GM18520 (cell line): Measurements from ENCODE around the gene RAB40B.
"Not testable (repeated sequence)": the region's sequence is repeated elsewhere in the genome, so short reads cannot be mapped to it uniquely, and the experiment has no call there.

Source experiments
- ATAC-seq: cut with Tn5 transposase; IDR thresholded peaks from one replicate; pipeline ENCODE4 v1.9.1; 2021; ENCODE audit not compliant: unreplicated experiment

The RAB40B gene, protein sequence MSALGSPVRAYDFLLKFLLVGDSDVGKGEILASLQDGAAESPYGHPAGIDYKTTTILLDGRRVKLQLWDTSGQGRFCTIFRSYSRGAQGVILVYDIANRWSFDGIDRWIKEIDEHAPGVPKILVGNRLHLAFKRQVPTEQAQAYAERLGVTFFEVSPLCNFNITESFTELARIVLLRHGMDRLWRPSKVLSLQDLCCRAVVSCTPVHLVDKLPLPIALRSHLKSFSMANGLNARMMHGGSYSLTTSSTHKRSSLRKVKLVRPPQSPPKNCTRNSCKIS

DNA sequence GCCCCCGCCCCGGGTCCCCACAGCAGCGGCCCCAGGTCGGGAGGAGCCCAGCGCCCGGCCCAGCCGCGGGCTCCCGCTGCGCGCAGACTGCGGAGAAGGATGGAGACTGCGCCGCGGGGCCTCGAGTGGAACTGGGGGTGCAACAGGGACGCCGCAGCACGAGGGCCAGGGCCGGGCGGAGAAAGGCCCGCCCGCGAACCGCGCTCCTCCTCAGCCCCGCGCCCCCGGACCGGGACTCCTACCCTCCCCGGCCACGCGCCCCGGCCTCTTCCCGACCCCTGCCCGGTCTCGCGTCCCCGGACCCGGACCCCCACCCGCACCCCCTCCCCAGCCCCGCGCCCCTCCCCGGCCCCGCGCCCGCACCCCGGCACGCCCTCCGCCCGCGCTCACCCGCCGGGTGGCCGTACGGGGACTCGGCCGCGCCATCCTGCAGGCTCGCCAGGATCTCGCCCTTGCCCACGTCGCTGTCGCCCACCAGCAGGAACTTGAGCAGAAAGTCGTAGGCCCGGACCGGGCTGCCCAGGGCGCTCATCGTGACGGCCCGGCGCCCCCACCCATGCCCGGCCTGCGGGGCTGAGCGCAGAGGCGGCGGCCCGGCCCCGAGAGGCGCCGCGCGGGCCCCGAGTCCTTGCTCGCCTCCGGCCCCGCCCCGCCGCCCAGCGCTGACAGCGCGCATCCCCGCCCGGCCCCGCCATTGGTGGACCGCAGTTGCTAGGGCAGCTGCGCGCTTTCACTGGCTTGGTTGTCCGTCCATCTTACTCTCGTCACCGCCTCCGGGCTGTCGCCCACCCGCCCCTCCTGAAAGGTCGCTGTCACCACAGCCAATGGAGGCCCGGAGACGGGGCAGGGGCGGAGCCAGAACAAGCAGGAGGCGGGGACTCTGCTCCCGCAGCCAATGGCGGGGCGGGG lies at the start of gene RAB40B:
TSS of gene RAB40B (minus strand) at position 634 of the 909 bp plus-strand sequence. CDS start at position 532, 102 bp downstream.
- peak; percentile 96 for ATAC-seq

DNA sequence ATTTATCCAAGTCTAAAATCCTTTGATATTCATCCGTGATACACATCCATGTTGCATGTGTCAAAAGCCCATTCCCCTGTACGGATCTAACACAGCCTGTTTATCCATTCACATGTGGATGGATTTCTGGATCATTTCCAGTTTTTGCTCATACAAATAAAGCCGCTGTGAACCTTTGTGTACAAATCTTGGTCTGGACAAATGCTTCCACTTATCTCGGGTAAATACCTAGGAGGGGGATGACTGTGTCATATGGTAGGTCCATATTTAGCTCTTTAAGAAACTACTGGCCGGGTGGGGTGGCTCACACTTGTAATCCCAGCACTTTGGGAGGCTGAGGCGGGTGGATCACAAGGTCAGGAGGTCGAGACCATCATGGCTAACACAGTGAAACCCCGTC lies 47.0 kb upstream of the RAB40B start:
- ATAC-seq: no peak

DNA sequence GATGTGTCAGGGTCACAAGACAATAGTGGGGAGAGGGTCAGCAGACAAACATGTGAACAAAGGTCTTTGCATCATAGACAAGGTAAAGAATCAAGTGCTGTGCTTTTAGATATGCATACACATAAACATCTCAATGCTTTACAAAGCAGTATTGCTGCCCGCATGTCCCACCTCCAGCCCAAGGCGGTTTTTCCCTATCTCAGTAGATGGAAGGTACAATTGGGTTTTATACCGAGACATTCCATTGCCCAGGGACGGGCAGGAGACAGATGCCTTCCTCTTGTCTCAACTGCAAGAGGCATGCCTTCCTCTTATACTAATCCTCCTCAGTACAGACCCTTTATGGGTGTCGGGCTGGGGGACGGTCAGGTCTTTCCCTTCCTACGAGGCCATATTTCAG lies 46.2 kb upstream of the RAB40B start:
- not testable (repeated sequence) for ATAC-seq

DNA sequence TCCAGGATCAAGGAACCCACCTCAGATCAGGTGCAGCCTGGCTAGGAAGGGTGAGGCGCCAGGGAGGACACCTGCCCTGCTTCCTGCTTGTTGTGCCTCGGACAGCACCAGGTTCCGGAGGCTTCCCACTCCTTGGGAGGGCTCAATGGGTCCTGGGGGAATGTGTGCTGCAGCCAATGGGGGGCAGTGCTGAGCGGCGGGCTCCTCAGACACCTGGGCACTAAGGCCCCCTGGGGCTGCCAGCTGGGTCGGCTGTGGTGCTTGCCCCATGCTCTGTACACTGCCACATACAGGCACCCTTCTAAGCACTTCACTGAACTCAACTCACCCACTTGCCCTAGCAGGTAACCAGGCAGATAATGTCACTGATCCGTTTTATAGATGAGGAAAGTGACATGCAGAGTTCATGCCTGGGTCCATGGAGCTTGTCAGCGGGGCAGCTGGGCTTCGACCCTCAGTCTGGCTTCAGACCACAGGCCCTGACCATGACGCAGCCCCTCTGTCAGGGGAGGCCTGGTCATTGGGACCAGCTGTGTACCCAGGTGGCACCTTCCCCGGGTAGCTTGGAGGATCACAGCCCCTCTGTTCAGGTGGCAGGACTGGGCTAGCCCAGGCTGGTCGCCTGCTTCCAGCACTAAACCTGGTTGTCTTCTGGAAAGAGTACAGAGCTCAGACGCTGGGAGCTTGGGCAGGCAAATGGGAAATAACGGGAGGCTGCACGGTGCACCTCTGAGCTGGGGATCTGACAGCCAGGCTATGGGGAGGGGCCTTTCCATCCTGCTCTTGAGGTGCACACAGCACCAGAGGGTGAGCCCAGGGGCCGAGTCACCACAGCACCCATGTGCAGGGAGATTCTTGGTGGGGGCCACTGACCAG lies 45.1 kb upstream of the RAB40B start:
- no peak for ATAC-seq

DNA sequence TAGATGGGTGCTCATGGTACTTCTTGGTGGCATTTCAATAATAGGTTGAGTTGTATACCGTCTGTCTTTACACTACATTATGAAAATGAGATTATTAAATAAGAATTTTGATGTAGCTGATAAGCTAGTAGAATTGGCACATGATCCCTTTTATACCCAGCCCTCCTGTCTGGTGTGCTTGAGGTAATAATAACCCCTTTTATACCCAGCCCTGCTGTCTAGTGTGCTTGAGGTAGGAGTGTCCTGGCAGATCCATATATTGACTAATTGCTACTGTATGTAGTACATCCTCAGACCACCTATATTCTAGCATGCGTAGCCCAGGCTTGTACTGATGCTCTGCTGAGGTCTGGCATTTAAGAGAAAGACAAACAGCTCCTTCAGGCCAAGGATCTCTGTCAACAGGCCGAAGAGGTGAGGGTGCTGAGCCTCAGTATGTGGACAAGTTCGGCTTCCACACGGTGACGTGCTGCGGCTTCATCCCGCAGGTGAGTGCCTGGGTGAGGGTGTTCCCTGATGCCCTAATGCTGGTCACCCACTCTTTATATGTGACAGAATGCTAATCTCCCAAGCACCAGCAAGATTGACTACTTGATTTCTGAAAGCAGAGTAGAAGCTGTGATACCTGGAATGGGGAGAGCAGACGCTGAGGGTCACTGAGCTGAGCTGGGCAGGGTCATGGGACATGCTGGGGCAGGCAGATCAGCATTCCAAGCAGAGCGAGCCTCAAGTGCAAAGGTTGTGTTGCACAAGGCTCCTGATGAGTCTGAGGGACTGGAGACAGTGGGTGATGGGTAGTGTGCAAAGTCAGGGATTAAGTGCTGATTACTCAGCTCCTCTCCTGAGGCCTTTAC lies 42.6 kb upstream of the RAB40B start:
- no peak for ATAC-seq

DNA sequence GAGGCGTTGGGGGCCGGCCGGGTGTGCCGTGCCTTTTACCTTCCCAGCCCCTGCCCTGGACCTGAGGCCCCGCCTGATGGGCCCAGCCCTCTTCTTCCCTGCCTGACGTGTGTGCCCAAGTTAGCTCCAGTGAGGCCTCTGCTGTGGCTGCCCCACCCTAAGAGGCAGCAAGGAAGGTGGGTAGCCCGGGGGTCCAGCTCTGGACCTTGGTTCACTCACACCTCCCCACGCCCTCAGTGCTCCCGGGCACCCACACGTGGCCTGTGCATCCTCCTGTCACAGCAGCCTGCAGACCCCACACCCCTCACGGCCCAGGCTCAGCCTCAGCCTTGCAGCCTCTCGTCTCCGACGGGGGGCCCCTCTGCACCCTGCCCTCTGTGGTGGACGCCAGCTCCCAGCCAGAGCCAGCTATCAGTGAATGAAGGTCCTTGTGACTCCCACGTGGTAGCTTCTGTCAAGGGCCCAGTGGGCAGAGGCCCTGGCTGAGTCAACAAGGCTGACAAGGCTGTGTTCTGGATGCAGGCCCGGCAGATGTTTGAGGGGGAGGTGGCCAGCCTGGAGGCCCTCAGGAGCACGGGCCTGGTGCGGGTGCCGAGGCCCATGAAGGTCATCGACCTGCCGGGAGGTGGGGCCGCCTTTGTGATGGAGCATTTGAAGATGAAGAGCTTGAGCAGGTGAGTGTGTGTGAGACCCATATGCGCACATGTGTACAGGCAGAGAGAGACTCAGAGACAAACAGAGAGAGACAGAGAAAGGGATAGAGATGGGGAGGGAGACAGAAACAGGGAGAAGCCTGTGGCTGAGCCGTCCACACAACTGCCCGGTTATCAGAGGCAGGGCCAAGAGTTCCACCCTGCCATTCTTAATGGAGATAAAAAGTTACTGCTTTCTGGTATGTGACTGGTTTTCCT lies 39.7 kb upstream of the RAB40B start:
- ATAC-seq: no peak

DNA sequence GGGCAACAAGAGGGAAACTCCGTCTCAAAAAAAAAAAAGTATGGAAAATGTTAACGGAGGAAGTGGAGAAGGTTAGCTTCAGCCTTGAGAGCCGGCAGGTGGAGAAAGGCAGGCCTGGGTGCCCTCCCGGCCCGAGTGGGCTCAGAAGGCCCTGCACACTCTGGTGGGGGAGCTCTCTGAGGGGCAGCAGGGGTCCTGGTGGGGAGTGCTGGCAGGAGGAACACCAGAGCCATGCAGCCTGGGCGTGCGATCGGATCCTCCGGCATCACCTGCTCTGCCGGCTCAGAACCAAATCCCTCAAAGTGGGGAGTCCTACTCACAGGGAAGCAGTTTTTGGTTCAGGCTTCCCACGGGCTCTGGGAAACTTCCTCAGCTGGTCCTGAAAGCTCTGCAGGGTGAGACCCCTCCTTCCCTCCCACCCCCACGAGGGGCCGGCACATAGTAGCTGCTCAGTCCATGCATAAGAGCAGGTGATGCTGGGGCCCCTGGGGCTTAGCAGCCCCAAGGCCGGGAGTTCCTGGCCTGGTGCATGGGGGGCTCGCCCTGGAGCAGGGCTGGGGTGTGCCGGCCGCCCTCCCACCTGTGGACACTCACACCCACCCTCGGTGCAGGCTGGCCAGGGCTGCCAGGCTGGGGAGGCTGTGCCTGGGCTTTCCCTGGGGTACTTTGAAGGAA lies 38.1 kb upstream of the RAB40B start:
- no peak for ATAC-seq

DNA sequence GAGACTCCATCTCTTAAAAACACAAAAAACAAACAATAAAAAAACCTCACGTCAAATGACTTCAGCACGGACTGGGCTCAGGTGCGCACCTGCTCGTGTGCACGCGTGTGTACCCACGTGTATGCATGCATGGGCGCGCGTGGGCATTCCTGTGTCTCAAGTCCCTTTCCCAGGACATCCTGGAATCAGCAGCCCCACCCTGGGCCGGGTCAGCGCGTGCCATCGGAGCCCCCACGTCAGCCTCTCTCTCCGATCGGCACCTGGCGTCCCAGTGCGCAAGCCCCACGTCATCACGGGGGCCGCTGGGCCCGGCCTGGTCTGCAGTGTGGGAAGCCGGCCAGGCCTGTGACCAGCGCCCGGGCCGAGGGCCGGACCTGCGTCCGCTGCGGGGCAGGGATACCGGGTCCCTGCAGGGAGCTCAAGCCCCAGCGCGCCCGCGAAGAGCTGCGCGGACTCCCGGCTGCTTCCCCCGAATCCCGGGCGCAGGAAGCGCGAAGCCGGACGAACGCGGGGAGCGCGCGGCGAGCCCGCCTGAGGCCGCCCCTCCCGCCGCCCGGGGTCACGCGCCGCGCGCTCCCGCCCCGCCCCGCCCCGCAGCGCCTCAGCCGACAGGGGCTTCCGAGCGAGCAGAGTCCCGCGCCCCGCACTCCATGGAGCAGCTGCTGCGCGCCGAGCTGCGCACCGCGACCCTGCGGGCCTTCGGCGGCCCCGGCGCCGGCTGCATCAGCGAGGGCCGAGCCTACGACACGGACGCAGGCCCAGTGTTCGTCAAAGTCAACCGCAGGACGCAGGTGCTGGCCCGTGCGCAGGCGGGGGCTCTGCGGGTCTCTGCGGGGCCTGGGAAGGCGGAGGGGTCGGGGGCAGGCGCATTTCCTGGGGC lies 36.7 kb upstream of the RAB40B start, which contains the start of gene FN3K:
TSS of gene FN3K (plus strand) at position 629 of the 880 bp plus-strand sequence. CDS start at position 651, 22 bp downstream.
- ATAC-seq: no peak

DNA sequence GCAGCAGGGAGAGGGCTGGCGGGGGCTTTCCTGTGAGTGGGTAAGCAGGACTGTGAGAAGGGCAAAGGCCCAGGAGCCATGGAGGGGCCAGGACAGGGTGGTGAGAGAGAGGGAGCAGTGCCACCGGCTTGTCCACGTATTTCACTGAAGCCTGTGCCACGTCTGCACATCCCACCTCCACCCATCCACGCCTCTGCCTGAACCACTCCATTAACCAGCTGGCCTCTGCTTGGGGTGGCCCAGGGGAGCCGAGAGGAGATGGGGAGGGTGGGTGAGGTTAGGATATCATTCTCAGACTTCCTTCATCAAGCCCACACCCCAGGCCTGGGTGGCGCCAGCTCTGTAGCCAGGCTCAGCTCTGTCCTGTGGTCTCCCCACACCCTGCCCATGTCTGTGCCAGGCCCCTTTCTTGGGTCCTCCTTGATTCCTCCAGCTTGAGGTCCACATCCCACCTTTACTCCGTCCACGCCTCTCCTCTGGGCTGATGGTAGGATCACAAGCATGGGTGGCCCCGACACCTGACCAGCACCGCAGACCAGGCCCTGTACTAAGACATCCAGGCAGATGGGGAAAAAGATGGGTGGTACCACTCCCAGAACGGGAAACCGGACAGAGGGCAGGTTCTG lies 33.7 kb upstream of the RAB40B start:
- no peak for ATAC-seq

DNA sequence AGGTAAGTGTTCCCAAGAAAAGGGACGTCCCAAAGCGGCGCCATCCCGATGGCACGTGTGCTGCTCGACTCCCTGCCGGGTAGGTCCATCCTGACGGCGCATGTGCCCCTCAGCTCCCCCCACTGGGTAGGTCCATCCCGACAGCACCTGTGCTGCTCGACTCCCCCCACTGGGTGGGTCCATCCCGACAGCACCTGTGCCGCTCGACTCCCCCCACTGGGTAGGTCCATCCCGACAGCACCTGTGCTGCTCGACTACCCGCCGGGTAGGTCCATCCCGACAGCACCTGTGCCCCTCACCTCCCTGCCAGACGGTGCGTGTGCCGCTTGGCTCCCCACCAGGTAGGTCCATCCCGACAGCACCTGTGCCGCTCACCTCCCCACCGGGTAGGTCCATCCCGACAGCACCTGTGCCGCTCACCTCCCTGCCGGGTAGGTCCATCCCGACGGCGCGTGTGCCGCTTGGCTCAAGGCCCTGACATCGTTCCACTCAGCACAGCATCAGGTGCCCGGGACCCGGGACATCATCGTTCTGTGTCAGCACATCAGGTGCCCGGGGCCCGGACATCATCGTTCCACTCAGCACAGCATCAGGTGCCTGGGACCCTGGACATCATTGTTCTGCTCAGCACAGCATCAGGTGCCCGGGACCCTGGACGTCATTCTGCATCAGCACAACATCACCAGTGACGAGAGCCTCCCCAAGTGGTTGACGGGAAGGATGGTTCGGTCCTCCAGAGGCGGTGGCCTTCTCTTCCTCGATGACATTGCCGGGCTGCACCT lies 31.2 kb upstream of the RAB40B start:
- ATAC-seq: no peak

DNA sequence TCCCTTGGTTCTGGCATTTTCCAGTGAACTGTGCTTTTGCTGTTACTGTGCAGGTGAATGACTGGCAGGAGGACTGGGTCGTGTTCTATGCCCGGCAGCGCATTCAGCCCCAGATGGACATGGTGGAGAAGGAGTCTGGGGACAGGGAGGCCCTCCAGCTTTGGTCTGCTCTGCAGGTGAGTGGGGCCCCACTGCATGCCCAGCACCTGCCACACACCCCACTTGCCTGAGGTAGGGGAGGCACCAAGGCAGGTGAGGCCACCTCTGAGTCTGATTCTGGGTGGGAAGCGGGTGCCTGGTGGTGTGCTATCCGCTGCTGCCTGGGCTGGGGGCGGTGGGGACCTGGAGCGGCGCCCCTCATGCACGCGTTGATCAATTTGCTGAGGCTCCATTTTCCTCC lies 27.9 kb upstream of the RAB40B start:
- no peak for ATAC-seq

DNA sequence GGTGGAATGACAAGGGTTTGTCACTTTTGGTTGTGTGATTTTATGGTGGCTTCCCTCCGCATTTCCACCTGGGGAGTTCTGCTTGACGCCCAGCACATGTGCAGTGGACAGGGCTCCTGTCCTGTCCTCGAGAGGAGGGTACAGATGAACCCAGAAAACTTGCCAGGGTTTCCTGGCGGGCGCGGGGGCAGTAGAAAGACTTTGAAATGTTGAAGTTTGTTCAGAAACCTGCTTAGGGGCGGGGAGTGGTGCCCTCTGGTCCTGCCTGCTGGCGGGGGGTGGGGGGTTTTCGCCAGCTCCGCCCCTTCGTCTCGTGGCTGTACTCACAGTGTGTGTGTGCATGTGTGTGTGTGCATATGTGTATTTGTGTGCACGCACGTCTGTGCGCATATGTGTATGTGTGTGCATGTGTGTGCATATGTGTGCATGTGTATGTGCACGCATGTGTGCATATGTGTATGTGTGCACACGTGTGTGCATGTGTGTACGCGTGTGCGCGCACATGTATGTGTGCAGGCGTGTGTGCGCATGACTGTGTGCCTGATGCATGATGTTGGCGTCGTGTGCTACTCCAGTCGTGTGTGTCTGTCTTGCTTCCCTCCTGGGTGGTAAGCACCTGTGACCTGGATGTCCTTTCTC lies 24.8 kb upstream of the RAB40B start:
- ATAC-seq: no peak

DNA sequence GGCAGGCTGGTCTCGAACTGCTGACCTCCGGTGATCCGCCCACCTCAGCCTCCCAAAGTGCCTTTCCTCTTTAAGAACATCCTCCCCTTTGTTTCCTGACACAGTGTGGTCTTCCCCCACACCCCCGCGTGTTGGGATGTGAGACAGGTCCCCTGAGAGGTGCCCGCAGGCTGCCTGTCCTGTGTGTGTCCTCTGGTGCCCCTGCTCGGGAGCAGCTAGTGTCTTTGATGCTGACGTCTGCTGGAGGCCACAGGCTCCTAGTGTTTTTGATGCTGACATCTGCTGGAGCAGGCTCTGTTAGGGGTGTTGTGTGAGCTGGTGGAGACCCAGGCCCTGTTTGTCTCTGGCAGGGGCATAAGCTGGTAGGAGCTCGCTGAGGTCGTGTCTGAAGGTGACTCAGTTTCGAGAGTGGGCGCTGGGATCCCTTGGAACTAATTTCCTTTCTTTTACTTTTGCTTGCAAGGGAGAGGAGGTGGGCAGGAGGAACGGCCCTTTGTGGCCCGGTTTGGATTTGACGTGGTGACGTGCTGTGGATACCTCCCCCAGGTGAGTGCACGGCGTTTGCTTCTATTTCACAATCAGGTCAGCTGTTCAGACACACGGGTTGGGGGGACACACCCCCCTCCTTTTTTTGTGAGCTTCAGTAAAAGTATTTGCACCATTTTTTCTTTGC lies 24.0 kb upstream of the RAB40B start:
- ATAC-seq: no peak

DNA sequence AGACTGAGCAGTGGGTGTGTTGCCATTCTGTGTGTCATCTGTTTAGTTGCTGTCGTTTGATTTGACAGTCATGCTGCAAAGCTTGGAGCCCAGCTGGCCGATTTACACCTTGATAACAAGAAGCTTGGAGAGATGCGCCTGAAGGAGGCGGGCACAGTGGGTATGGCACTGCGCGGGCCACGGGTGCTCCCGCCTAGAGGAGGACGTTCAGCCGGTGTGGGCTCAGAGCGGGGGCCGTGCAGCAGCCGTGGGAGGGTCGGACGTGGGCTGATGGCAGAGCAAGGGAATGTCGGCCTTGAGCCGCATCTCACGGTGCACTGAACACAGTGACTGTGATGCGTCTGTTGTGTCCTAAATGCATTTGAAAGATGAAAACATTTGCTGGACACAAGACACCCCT lies 21.7 kb upstream of the RAB40B start:
- ATAC-seq: no peak

DNA sequence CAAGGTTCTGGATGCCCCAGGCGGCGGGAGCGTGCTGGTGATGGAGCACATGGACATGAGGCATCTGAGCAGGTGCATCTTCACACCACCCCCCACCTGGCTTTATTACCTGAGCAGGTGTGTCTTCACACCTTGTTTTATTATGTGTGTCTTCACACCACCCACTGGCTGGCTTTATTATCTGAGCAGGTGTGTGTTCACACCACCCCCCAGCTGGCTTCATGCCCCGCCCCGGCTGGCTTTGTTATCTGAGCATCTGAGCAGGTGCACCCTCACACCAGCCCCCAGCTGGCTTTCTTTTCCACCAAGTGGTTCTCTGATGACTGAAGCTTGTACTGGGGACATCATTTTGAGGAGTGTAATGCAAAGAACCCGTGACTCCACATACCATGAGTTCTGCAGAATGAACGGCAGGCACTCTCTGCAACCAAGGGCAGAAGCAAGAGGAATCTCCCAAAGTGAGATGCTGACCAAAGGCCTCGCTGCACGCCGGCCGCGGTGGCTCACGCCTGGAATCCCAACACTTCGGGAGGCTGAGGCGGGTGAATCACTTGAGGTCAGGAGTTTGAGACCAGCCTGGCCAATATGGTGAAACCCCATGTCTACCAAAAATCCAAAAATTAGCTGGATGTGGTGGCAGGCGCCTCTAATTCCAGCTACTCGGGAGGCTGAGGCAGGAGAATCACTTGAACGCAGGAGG lies 20.6 kb upstream of the RAB40B start:
- no peak for ATAC-seq
